Endodermal cell (in vitro differentiated cells): ENCODE data around the gene GTF2H1. TPM values are rescaled to one million over a fixed set of nuclear protein-coding genes. Genes with fewer than 3 reads are reported as not detected.

Source experiments
- DNase-seq: peaks from one replicate; pipeline ENCODE4 v3.0.0-alpha.2; 2017
- H3K27ac ChIP-seq: 2 replicates; pipeline ENCODE4 v1.5.1; 2013; ENCODE audit warnings: mild to moderate bottlenecking, low read depth, low read length, moderate library complexity
- H3K27me3 ChIP-seq: 2 replicates; pipeline ENCODE4 v1.6.1; 2013; ENCODE audit warnings: mild to moderate bottlenecking, low read length, moderate library complexity; ENCODE audit not compliant: insufficient read depth, control insufficient read depth, poor library complexity, severe bottlenecking
- H3K36me3 ChIP-seq: 2 replicates; pipeline ENCODE4 v1.7.0; 2013; ENCODE audit warnings: mild to moderate bottlenecking, low read length, moderate library complexity; ENCODE audit not compliant: control insufficient read depth, insufficient read depth
- H3K4me1 ChIP-seq: one replicate; pipeline ENCODE4 v1.7.0; 2013; ENCODE audit warnings: low read length; ENCODE audit not compliant: control insufficient read depth, insufficient read depth
- H3K4me3 ChIP-seq: 2 replicates; pipeline ENCODE4 v1.5.1; 2013; ENCODE audit warnings: mild to moderate bottlenecking, low read length, moderate library complexity
- H3K9ac ChIP-seq: 2 replicates; pipeline ENCODE4 v1.6.1; 2013; ENCODE audit warnings: mild to moderate bottlenecking, low read length, moderate library complexity; ENCODE audit not compliant: poor library complexity, severe bottlenecking; ENCODE audit errors: extremely low read depth
- H3K9me3 ChIP-seq: 2 replicates; pipeline ENCODE4 v1.6.1; 2013; ENCODE audit warnings: mild to moderate bottlenecking, low read length, moderate library complexity; ENCODE audit not compliant: control insufficient read depth
- H3K27ac Mint-ChIP-seq: 2 replicates; pipeline ENCODE4 v1.8.0; 2020; ENCODE audit warnings: mixed read lengths
- H3K27me3 Mint-ChIP-seq: 2 replicates; pipeline ENCODE4 v1.8.0; 2021; ENCODE audit warnings: mild to moderate bottlenecking, mixed read lengths; ENCODE audit not compliant: insufficient read depth
- H3K36me3 Mint-ChIP-seq: 2 replicates; pipeline ENCODE4 v1.8.0; 2020; ENCODE audit warnings: low read depth, mixed read lengths
- H3K4me1 Mint-ChIP-seq: 2 replicates; pipeline ENCODE4 v1.8.0; 2020; ENCODE audit warnings: mixed read lengths
- H3K4me3 Mint-ChIP-seq: 2 replicates; pipeline ENCODE4 v1.8.0; 2020; ENCODE audit warnings: mild to moderate bottlenecking, moderate library complexity, mixed read lengths
- H3K9me3 Mint-ChIP-seq: 2 replicates; pipeline ENCODE4 v1.8.0; 2020; ENCODE audit warnings: mild to moderate bottlenecking, mixed read lengths
- WGBS, 2 experiments: methylation state at CpG; one replicate each; pipeline versions ENCODE4 v1.1.5 to v1.1.7; 2013; ENCODE audit warnings: missing lambda C conversion rate in 2 of 2, mixed read lengths in 1 of 2; ENCODE audit not compliant: insufficient coverage in 1 of 2, insufficient read length in 1 of 2; 5-methylcytosine and 5-hydroxymethylcytosine counted together
- total RNA-seq, 2 donors: library from RNA; stranded (reverse); fragmentation: NEBNext Ultra II Directional in 1 of 2; extraction: Animal tissue kit (Norgen Biotek cat#: 25700) in 1 of 2; gene quantifications; 2 replicates in 1 of 2; 3 replicates in 1 of 2; pipeline ENCODE4 v1.2.1, GENCODE V29; 2021
- TF ChIP-seq, protein P1 (sequence below): fragments of 200-600 bp; sonication (generic); conservative IDR thresholded peaks from 2 replicates; pipeline ENCODE4 v1.5.0; 2021; ENCODE audit warnings: antibody characterized with exemption, mild to moderate bottlenecking

GTF2H1 gene
- total RNA-seq, 2 donors from 2014 or later, result 25.7 to 31.5 TPM

DNA sequence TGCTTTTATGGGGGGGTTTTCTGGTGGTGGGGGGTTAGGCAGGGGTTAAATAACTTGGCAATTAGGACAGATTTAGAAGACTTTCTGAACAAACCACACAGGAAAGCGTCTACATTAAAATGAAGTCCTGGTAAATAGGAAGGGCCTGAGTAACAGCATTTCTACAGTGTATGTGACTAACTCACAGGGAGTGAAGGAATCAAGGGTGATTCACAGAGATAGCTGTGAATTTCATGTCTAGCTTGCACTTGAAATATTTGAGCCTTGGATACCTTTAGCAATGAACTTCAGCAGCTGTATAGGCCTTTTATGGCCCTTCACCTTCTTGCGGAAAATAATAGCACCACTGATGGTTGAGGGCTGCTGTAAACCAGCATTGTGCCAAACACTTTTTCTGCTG lies 45.9 kb downstream of the GTF2H1 start:
- Histone ChIP-seq H3K27ac (no peak overlapping the region), H3K9me3 (no peaks in the 10 kb centered on the region), H3K9ac (no peak overlapping the region), H3K27me3 (no peaks in the 10 kb centered on the region), H3K4me3 (no peak overlapping the region), H3K4me1 (no peaks in the 10 kb centered on the region), H3K36me3 (peaks cover 41% of the 10 kb centered on the region)
- TF ChIP-seq, protein P1, sequence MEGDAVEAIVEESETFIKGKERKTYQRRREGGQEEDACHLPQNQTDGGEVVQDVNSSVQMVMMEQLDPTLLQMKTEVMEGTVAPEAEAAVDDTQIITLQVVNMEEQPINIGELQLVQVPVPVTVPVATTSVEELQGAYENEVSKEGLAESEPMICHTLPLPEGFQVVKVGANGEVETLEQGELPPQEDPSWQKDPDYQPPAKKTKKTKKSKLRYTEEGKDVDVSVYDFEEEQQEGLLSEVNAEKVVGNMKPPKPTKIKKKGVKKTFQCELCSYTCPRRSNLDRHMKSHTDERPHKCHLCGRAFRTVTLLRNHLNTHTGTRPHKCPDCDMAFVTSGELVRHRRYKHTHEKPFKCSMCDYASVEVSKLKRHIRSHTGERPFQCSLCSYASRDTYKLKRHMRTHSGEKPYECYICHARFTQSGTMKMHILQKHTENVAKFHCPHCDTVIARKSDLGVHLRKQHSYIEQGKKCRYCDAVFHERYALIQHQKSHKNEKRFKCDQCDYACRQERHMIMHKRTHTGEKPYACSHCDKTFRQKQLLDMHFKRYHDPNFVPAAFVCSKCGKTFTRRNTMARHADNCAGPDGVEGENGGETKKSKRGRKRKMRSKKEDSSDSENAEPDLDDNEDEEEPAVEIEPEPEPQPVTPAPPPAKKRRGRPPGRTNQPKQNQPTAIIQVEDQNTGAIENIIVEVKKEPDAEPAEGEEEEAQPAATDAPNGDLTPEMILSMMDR, result no peak
- Mint-ChIP-seq H3K27me3 (no peaks in the 10 kb centered on the region), H3K9me3 (no peaks in the 10 kb centered on the region), H3K36me3 (peaks cover 29% of the 10 kb centered on the region), H3K27ac (no peak overlapping the region), H3K4me3 (no peak overlapping the region), H3K4me1 (peaks cover 5% of the 10 kb centered on the region)
- 90 to 100% methylated on average over 2 of the region's 2 CpGs for WGBS, 2 experiments
- no peak for DNase-seq

DNA sequence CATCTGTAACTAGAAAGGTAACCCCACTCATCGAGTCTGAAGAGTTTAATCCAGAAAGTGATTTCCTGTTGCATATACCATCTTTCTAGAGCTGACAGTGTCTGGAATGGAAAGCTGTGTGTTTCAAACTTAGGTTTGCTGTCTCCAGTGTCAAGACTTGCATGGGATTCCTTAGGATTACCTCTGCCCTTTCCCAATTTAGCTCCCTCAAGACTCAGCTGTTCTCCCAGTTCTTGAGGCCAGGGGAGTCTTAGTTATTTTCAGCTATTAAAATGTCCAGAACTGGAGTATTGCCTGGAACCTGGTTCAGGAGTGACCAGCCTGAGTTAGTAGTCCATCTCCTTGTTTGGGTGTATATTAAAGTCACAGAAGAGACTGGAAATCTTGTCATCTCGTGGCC lies 47.0 kb downstream of the GTF2H1 start:
- TF ChIP-seq, protein P1, result no peak
- Mint-ChIP-seq H3K9me3 (no peaks in the 10 kb centered on the region), H3K4me3 (no peak overlapping the region), H3K27ac (no peak overlapping the region), H3K4me1 (peaks cover 5% of the 10 kb centered on the region), H3K36me3 (peaks cover 22% of the 10 kb centered on the region), H3K27me3 (no peaks in the 10 kb centered on the region)
- WGBS, 2 experiments, result 100% methylated on average over 2 of the region's 2 CpGs
- no peaks in the 10 kb centered on the region for H3K9me3 ChIP-seq
- H3K36me3 ChIP-seq, result peaks cover 31% of the 10 kb centered on the region
- no peak overlapping the region for H3K27ac ChIP-seq
- H3K4me3 ChIP-seq, result no peak overlapping the region
- H3K9ac ChIP-seq, result no peak overlapping the region
- H3K4me1 ChIP-seq, result no peaks in the 10 kb centered on the region
- DNase-seq, result no peak
- H3K27me3 ChIP-seq, result no peaks in the 10 kb centered on the region

DNA sequence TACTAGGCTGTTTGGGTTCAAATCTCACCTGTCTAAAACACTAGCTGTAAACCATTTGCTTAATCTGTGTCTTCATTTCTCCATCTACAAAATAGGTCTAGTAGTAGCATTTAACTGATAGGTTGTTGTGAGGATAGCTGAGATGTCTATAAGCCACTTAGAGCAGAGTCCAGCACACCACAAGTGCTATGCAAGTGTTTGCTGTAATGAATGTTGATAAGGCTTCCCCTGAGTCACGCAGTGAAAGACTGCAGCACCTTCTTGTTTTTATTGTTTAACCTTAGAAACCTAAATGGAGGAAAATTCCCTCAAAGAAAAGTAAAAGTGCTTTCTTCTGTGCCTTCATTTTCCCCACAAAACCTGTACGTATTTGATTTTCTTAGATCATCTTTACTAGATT lies 48.9 kb downstream of the GTF2H1 start:
- TF ChIP-seq, protein P1, result no peak
- no peak overlapping the region for H3K4me3 ChIP-seq
- H3K36me3 Mint-ChIP-seq, result peaks cover 11% of the 10 kb centered on the region
- no peak overlapping the region for H3K4me3 Mint-ChIP-seq
- peaks cover 13% of the 10 kb centered on the region for H3K36me3 ChIP-seq
- H3K9ac ChIP-seq, result no peak overlapping the region
- DNase-seq, result no peak
- 96 to 100% methylated on average over 1 to 2 of the region's 2 CpGs for WGBS, 2 experiments
- H3K27me3 ChIP-seq, result no peaks in the 10 kb centered on the region
- H3K4me1 Mint-ChIP-seq, result peaks cover 5% of the 10 kb centered on the region
- H3K27me3 Mint-ChIP-seq, result no peaks in the 10 kb centered on the region
- no peak overlapping the region for H3K27ac ChIP-seq
- H3K27ac Mint-ChIP-seq, result no peak overlapping the region
- no peaks in the 10 kb centered on the region for H3K9me3 Mint-ChIP-seq
- H3K9me3 ChIP-seq, result no peaks in the 10 kb centered on the region
- no peaks in the 10 kb centered on the region for H3K4me1 ChIP-seq
